Measurements from ENCODE around the gene GABRD.
"Not testable (repeated sequence)": the region's sequence is repeated elsewhere in the genome, so short reads cannot be mapped to it uniquely, and the experiment has no call there.

GABRD gene

DNA sequence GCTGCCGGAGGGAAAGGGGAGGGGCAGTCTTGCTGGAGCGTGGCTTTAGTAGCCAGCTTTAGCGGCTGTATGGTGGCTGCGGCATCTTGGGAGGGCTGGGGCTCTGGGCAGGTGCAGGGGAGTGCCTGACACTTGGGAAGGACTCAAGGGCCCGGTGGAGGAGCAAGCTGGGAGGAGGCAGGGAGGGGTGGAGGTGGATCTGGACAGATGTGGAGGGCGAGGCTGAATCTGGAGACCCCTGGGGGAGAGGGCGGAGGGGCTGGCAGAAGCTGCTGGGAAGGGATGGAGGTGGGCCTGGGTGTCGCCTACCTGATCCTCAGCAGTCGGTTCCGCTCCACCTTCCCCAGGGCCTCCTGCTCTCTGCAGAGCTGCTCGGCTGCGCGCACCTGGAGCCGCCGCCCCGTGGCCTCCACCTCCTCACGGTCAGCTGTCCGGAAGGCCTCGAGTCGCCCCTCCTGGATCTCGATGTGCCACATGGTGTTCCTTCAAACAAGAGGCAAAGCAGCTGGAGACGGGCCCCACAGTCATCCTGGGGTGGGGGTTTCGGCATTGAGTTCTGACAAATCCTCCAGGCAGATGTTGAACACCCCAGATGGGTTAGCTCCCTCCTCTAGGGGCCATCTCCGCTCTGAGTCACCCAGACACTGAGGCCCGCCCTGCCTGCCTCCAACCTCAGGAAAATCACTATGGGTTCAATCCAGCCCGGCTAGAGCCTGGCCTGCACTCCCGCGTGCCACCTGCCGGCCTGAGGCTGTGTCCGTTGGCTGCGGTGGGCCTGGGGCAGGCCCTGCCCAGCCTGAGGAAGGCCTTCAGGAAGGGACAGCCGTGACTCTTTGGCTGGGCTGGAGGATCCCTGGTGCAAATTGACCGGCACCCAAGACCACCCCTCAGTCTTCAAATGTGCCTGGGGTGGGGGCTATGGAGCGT is 45.2 kb upstream of the GABRD start:
- DNase-seq (ENCODE audit: low read depth), result no peak
- no peak overlapping the region for H3K4me3 ChIP-seq (ENCODE audit: low read length)
- TF ChIP-seq, protein P1, sequence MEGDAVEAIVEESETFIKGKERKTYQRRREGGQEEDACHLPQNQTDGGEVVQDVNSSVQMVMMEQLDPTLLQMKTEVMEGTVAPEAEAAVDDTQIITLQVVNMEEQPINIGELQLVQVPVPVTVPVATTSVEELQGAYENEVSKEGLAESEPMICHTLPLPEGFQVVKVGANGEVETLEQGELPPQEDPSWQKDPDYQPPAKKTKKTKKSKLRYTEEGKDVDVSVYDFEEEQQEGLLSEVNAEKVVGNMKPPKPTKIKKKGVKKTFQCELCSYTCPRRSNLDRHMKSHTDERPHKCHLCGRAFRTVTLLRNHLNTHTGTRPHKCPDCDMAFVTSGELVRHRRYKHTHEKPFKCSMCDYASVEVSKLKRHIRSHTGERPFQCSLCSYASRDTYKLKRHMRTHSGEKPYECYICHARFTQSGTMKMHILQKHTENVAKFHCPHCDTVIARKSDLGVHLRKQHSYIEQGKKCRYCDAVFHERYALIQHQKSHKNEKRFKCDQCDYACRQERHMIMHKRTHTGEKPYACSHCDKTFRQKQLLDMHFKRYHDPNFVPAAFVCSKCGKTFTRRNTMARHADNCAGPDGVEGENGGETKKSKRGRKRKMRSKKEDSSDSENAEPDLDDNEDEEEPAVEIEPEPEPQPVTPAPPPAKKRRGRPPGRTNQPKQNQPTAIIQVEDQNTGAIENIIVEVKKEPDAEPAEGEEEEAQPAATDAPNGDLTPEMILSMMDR (conservative IDR thresholded peaks at IDR 0.05; ENCODE audit: low read length), result no peak

DNA sequence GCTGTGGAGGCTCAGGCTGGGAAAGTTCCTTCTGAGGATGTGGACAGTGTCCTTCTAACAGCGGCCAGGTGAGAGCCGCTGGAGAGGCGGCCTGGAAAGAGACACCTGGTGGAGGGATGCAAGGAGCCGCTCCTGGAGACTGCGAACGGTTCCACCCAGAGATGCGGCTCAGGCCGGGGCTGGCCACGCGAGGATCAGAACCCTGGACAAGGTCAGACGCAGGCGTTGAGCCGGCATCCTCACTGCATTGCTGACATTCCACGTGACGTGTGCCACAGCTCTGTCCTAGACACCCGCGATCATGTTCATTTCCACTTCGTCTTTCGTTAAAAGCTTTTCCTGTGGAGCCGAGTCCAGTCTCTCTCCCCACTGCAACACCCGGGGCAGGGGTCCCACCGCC is 44.3 kb upstream of the GABRD start:
- no peak overlapping the region for H3K4me3 ChIP-seq (ENCODE audit: low read length)
- TF ChIP-seq, protein P1 (conservative IDR thresholded peaks at IDR 0.05; ENCODE audit: low read length), result no peak
- no peak for DNase-seq (ENCODE audit: low read depth)

DNA sequence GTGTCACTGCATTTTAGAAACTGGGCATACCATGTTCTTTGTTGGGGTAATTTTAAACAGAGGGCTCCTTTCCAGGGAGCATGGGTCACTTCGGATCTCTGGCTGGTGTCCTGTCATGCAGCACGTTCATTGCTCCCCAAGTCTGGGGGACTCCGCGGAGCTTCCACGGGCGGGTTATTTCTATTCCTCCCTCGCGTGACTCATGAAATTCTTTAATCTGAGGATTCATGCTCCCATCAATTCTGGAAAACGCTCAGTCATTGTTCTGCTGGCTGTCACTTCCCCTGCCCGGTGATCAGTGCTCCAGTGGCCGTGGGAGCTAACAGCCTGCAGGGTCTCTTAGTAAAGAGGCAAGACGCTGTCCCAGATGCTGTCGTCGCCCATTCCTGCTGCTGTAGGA is 43.6 kb upstream of the GABRD start:
- TF ChIP-seq, protein P1 (conservative IDR thresholded peaks at IDR 0.05; ENCODE audit: low read length), result no peak
- DNase-seq (ENCODE audit: low read depth), result no peak
- H3K4me3 ChIP-seq (ENCODE audit: low read length), result no peak overlapping the region

DNA sequence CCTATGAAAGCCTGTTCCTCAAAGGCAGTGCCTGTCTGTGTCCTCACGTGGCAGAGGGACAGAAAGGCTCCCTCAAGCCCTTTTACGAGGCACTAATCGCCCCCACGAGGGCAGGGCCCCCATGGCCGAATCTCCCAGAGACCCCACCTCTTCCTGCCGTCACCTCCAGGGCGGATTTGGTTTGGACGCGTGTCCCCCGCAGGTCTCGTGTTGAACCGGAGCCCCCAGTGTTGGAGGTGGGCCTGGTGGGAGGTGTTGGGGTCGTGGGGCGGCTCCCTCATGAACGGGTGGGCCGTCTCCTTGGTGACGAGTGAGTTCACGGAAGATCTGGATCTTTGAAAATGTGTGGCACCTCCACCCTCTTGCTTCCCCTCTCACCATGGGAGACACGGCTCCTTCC is 43.1 kb upstream of the GABRD start:
- TF ChIP-seq, protein P1 (conservative IDR thresholded peaks at IDR 0.05; ENCODE audit: low read length), result no peak
- H3K4me3 ChIP-seq (ENCODE audit: low read length), result no peak overlapping the region
- no peak for DNase-seq (ENCODE audit: low read depth)

DNA sequence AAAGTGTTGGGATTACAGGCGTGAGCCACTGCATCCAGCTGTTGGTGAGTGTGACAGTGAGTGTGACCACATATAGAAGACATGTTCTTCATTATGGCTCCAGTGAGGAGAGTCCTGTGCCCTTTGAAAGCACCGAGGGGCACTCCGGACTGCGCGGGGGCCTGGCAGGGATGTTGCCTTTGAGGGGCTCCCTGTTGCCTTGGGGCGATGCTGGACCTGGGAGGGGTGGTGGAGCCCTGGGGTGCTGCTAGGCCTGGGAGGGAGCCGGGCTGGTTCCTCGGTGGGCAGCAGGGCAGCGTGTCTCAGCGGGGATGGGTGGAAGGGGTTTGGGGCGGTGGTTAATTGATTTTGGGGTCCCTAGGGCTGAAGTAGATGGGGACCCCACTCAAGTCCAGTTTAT is 41.0 kb upstream of the GABRD start:
- TF ChIP-seq, protein P1 (conservative IDR thresholded peaks at IDR 0.05; ENCODE audit: low read length), result no peak
- H3K4me3 ChIP-seq (ENCODE audit: low read length), result no peak overlapping the region
- no peak for DNase-seq (ENCODE audit: low read depth)

DNA sequence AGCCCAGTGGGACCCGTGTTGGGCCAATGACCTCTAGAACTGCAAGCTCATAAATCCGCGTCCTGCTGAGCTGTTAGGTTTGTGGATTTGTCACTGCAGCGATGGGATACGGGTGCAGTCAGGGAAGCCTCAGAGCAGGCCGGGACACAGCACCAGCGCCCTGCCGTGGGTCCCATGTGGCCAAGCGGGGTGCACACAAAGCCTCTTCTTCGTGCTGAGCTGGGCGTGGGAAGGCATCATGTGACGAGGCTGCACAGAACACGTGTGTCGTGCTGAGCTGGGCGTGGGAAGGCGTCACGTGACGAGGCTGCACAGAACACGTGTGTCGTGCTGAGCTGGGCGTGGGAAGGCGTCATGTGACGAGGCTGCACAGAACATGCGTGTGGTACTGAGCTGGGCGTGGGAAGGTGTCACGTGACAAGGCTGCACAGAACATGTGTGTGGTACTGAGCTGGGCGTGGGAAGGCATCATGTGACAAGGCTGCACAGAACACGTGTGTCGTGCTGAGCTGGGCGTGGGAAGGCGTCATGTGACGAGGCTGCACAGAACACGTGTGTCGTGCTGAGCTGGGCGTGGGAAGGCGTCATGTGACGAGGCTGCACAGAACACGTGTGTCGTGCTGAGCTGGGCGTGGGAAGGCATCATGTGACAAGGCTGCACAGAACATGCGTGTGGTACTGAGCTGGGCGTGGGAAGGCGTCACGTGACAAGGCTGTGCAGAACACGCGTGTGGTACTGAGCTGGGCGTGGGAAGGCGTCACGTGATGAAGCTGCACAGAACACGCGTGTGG is 40.3 kb upstream of the GABRD start:
- not testable (repeated sequence) for DNase-seq (ENCODE audit: low read depth); H3K4me3 ChIP-seq (ENCODE audit: low read length)

DNA sequence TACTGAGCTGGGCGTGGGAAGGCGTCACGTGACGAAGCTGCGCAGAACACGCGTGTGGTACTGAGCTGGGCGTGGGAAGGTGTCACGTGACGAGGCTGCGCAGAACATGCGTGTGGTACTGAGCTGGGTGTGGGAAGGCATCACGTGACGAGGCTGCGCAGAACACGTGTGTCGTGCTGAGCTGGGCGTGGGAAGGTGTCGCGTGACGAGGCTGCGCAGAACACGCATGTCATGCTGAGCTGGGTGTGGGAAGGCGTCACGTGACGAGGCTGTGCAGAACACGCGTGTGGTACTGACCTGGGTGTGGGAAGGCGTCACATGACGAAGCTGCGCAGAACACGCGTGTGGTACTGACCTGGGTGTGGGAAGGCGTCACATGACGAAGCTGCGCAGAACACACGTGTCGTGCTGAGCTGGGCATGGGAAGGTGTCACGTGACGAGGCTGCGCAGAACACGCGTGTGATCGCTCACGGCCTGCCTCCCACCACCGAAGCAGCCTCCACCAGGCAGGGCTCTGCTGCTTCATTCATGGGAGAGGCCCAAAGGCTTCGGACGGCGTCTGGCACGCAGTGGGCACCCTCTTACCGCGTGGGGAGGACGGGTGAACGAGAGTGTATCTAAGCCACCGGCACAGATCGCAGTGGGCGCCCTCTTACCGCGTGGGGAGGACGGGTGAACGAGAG is 39.5 kb upstream of the GABRD start:
- DNase-seq (ENCODE audit: low read depth), result no peak
- TF ChIP-seq, protein P1 (conservative IDR thresholded peaks at IDR 0.05; ENCODE audit: low read length), result no peak
- no peak overlapping the region for H3K4me3 ChIP-seq (ENCODE audit: low read length)
